GM18520 (cell line): ENCODE measurements around the gene EXPH5.
"Not testable (repeated sequence)": the region's sequence is repeated elsewhere in the genome, so short reads cannot be mapped to it uniquely, and the experiment has no call there.

Source experiments
- ATAC-seq: cut with Tn5 transposase; IDR thresholded peaks from one replicate; pipeline ENCODE4 v1.9.1; 2021; ENCODE audit not compliant: unreplicated experiment

Gene EXPH5

GRCh38 chr11:108606495-108607160 lies 13.1 kb upstream of the EXPH5 start:
- no peak for ATAC-seq

DNA sequence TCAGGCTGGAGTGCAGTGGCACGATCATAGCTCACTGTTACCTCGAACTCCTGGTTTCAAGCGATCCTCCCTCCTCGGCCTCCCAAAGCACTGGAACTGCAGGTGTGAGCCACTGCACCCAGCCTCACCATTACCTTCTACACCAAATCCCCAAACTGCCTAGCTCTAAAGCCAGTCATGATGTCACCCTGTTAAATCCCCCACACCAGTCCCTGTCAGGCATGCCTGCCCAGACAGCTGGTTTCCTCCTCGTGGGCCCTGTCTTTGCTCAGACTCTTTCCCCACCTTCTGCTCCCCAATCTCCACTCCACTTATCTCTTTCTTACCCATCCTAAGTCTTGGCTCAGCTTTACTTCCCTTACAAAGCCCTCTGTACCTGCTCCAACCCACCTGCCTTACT lies 12.5 kb upstream of the EXPH5 start:
- ATAC-seq, result no peak

DNA sequence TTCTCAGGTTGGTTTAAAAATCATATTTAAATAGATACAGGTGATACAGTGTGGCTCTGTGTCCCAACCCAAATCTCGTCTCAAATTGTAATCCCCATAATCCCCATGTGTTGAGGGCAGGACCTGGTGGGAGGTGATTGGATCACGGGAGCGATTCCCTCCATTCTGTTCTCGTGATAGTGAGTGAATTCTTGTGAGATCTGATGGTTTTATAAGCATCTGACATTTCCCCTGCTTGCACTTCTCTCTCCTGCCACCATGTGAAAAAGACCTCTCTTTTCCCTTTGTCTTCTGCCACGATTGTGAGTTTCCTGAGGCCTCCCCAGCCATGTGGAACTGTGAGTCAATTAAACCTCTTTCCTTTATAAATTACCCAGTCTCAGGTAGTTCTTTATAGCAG lies 9.2 kb upstream of the EXPH5 start:
- ATAC-seq, result not testable (repeated sequence)

DNA sequence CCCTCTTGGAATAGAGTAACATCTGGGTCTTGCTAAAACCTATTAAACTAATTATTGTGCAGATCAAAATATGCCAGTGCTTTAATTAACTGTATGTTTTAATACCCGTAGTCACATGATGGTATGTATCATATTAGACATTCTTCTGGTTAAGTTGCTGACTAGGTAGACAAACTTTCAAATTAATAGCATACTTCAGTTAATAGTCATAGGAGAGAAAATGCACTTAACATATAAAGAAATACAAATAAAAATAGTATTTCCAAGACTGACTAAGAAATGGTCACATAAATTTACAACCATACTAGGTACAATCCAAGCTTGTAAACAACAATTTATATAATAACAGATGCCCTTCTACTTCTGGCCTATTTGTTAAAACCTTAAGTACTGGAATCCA lies 7.6 kb upstream of the EXPH5 start:
- ATAC-seq, result no peak

- no peak for ATAC-seq
These were observed 6.4 kb upstream of the EXPH5 start for GRCh38 chr11:108599978-108600377.

GRCh38 chr11:108597736-108598355 lies 4.3 kb upstream of the EXPH5 start:
- ATAC-seq, result no peak

DNA sequence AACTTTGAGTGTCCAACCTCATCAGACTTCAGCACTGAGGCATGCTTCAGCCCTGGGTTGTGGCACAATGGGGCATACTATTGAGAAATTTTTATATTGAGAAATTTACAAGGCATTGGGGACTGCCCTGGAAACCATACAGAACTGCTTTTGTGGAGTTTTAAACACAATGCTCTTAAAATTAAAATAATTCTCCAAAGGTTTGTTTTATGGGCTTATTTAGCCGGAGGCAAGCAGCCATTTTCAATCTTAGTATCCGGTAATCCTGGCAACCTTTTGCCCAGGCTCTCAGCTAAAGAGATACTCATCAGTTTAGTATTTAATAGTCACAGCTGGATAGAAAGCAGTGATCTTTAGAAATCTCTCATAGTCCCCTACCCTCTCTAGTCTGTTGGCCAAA lies 3.1 kb upstream of the EXPH5 start:
- ATAC-seq, result no peak

DNA sequence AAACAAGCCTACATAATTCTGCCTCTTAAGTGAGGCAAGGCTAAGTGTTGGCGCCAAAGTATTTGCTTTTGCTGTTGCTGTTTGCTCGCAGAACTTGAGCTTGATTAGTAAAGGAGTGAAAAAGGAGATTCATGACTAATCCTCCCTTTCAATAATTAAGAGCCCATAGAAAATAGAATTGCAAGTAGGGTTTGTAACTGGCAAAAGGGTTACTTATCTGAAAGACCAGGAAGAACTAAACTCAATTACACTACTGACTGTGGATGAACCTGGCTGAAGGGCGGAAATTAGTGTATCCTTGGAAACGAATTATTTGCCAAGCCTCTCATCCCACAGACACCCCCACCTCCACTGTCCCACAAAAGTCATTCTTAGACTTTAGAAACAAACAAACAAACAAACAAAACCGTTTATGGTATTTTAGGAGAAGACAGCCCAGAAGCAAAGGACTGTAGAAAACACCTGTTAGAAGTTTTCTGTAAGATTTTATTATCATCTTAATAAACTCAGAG lies 411 bp upstream of the EXPH5 start:
- no peak for ATAC-seq

- no peak for ATAC-seq
These were observed 866 bp downstream of the EXPH5 start for GRCh38 chr11:108592591-108593213.

GRCh38 chr11:108591893-108592292 lies 1.7 kb downstream of the EXPH5 start:
- no peak for ATAC-seq

DNA sequence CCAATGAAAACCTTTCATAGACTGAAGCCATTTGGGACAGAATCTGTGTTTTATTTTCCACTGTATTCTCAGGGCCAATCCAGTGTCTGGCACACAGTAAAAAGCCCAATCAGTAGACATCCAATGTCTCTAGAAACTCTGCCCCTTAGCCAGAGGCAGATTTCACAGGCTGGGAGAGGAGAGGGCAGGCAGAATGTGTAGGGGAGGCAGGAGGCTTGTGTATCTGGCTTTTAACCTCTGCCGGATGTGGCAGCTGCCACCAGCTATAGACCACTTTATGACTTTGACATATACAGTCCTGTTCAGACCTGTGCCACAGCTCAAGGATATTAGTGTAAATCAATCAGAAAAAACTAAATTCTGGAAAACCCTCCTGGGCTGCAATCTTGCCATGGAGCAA lies 4.4 kb downstream of the EXPH5 start:
- no peak for ATAC-seq

- no peak for ATAC-seq
These were observed 5.3 kb downstream of the EXPH5 start for GRCh38 chr11:108588287-108588686.

- no peak for ATAC-seq
These were observed 6.5 kb downstream of the EXPH5 start for GRCh38 chr11:108587109-108587508.

GRCh38 chr11:108586600-108586999 lies 7.0 kb downstream of the EXPH5 start:
- no peak for ATAC-seq

GRCh38 chr11:108586185-108586584 lies 7.4 kb downstream of the EXPH5 start:
- not testable (repeated sequence) for ATAC-seq

DNA sequence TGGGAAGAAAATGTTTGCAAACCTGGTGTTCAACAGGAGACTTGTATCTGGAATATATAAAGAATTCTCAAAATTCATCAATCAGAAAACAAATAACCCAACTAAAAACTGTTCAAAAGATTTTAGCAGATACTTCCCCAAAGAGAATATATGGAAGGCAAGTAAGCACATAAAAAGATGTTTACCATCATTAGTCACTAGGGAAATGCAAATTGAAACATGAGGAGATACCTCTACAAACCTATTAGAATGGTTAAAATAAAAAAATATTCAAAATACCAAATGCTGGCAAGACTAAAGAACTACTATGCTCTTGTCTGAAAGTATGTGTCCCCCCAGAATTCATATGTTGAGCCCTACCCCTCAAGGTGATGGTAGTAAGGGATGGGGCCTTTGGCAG lies 8.6 kb downstream of the EXPH5 start:
- no peak for ATAC-seq

DNA sequence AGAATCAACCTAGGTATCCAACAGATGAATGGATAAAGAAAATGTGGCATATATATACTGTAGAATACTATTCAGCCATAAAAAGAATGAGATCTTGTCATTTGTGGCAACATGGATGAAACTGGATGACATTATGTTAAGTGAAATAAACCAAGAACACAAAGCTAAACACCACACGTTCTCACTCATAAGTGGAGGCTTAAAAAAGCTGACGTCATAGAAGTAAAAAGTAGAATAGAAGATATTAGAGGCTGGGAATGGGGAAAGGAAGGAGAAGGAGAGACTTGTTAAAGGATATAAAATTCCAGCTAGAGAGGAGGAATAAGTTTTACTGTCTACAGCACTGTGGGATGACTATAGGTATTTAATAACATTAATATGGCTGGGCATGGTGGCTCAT lies 12.9 kb downstream of the EXPH5 start:
- ATAC-seq, result no peak

DNA sequence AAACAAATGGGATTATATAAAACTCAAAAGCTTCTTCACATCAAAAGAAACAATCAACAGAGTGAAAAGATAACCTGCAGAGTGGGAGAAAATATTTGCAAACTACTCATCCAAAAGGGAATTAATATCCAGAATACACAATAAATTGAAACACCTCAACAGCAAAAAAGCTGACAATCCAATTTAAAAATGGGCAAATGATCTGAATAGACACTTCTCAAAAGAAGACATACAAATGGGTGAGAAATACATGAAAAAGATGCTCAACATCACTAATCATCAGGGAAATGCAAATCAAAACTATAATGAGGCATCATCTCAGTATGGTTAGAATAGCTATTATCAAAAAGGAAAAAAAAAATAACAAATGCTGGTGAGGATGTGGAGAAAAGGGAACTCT lies 13.5 kb downstream of the EXPH5 start:
- no peak for ATAC-seq

DNA sequence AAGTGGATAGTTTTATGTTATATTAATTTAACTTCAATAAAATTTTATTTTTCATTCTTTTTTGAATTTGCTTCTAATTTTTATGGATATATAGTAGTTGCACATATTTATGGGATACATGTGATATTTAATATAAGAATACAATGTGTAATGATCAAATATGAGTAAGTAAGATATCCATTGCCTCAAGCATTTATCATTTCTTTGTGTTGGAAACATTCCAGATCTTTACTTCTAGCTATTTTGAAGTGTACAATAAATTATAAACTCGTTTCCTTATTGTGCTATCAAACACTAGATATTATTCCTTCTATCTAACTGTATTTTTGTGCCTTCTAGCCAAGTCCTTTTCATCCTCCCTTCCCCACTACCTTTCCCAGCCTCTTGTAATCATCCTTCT lies 17.0 kb downstream of the EXPH5 start:
- ATAC-seq, result no peak

- no peak for ATAC-seq
These were observed 18.9 kb downstream of the EXPH5 start for GRCh38 chr11:108574675-108575074.

GRCh38 chr11:108571001-108571400 lies 22.6 kb downstream of the EXPH5 start:
- no peak for ATAC-seq

DNA sequence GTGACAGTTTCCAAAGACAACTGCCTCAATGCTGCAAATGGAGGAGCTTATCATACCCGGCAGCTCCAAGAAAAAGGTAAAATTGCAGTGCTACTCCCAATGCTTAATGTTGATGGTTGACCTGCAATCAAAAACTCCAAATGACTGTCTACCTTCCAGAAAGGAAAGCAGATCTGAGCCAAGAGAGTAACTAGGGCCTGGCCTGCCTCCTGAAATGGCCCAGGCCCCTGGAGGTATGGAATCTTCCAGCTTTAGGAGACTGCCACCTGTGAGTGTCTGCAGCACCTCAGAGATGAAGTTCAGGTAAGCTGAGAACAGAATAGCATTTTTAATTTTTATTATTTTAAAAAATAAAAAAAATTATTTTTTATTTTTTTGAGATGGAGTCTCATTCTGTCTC lies 23.7 kb downstream of the EXPH5 start:
- ATAC-seq, result no peak
